ENCODE data around the gene CD44.

CD44 gene

DNA sequence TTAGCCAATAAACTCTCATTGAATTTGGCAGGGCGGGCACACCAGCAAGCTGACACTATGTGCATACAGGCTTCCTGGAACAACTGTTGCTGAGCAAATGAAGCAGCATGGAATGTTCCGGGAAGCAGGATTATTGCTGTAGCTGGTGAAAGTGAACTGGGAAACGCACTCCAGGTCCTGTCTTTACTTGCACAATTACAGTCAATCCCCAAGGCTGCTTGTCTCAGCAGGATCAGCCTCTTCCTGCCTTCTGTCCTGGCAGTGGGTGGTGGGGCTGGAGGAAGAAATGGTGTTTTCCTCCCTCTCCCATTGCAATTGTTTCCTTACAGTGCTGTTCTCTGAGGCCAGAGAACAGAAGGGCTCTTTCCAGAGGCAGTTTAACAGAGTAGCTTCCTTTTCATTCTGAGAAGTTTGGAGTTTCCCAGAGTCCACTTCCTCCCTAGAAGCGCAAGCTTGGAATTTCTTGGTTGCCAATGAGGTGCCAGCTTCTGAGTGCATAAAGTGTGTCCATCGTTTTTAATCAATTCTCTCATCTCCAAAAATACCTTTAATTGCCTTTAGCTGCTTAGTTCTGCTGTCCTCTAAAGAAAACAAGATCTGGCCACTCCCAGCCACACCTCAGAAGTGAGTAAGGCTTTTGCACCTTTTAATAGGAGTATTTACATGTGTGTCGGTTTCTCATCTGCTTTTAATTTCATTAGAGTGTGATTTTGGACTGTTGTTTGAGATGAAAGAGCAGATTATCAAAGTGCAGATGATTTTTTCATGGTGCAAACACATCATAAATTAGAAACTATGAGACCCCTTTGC is 19.9 kb downstream of the CD44 start:
- TF ChIP-seq, protein P1, sequence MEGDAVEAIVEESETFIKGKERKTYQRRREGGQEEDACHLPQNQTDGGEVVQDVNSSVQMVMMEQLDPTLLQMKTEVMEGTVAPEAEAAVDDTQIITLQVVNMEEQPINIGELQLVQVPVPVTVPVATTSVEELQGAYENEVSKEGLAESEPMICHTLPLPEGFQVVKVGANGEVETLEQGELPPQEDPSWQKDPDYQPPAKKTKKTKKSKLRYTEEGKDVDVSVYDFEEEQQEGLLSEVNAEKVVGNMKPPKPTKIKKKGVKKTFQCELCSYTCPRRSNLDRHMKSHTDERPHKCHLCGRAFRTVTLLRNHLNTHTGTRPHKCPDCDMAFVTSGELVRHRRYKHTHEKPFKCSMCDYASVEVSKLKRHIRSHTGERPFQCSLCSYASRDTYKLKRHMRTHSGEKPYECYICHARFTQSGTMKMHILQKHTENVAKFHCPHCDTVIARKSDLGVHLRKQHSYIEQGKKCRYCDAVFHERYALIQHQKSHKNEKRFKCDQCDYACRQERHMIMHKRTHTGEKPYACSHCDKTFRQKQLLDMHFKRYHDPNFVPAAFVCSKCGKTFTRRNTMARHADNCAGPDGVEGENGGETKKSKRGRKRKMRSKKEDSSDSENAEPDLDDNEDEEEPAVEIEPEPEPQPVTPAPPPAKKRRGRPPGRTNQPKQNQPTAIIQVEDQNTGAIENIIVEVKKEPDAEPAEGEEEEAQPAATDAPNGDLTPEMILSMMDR (IDR thresholded peaks at IDR 0.05; ENCODE audit: control extremely low read depth, extremely low read depth, low read depth, missing control alignments): no peak
- ChIA-PET POLR2A (interaction anchor here (1.1 kb wide), 1 partner anchor 20 kb away, joined by 3 read pairs; the partner anchor contains the start of gene CD44), CTCF (interaction anchor here (1.0 to 1.8 kb wide), 2 partner anchors 18 to 19 kb away, joined by 3 to 4 read pairs; no protein-coding TSS in a partner anchor)
- no peak for DNase-seq (ENCODE audit: extremely low spot score)

- POLR2A ChIA-PET: interaction anchor here (1.1 kb wide), 1 partner anchor 22 kb away, joined by 3 read pairs; the partner anchor contains the start of gene CD44
- no peak for DNase-seq (ENCODE audit: extremely low spot score)
- TF ChIP-seq, protein P1 (IDR thresholded peaks at IDR 0.05; ENCODE audit: control extremely low read depth, extremely low read depth, low read depth, missing control alignments): no peak
- CTCF ChIA-PET: interaction anchor here (0.7 to 2.1 kb wide), 6 partner anchors 10 to 227 kb away, joined by 3 to 8 read pairs (median 4); no protein-coding TSS in a partner anchor
These were observed 21.4 kb downstream of the CD44 start for GRCh38 chr11:35160246-35160824.

- ChIA-PET CTCF (interaction anchor here (0.7 to 3.9 kb wide), 4 partner anchors 10 to 226 kb away, joined by 3 to 31 read pairs (median 6); no protein-coding TSS in a partner anchor), POLR2A (no interaction called here)
- no peak for DNase-seq (ENCODE audit: extremely low spot score)
- TF ChIP-seq, protein P1 (IDR thresholded peaks at IDR 0.05; ENCODE audit: control extremely low read depth, extremely low read depth, low read depth, missing control alignments): no peak
These were observed 22.1 kb downstream of the CD44 start for GRCh38 chr11:35160902-35161597.

GRCh38 chr11:35162745-35163144 is 23.8 kb downstream of the CD44 start:
- CTCF ChIA-PET: interaction anchor here (0.7 to 8.9 kb wide), 24 partner anchors 8 to 237 kb away, joined by 3 to 102 read pairs (median 4); partner anchors contain the start of gene CD44
- POLR2A ChIA-PET: interaction anchor here (1.2 to 1.5 kb wide), 2 partner anchors 7 to 9 kb away, joined by 3 read pairs; no protein-coding TSS in a partner anchor
- TF ChIP-seq, protein P1 (IDR thresholded peaks at IDR 0.05; ENCODE audit: control extremely low read depth, extremely low read depth, low read depth, missing control alignments): no peak
- no peak for DNase-seq (ENCODE audit: extremely low spot score)

- DNase-seq (ENCODE audit: extremely low spot score): no peak
- ChIA-PET CTCF (interaction anchor here (0.7 to 8.9 kb wide), 29 partner anchors 9 to 241 kb away, joined by 3 to 102 read pairs (median 4); partner anchors contain the start of gene CD44), POLR2A (interaction anchor here (1.2 to 1.5 kb wide), 2 partner anchors 8 to 9 kb away, joined by 3 read pairs; no protein-coding TSS in a partner anchor)
- TF ChIP-seq, protein P1 (IDR thresholded peaks at IDR 0.05; ENCODE audit: control extremely low read depth, extremely low read depth, low read depth, missing control alignments): no peak
These were observed 24.2 kb downstream of the CD44 start for GRCh38 chr11:35163209-35163608.

Data from GM10248 (cell line).